Subcutaneous abdominal adipose tissue (tissue), 5 donors: ENCODE measurements around the gene LRRFIP2.
"Not testable (repeated sequence)": the region's sequence is repeated elsewhere in the genome, so short reads cannot be mapped to it uniquely, and the experiment has no call there.

Experiments used
- H3K27ac ChIP-seq: one replicate; pipeline ENCODE4 v1.7.0; 2013; ENCODE audit warnings: low read depth, mild to moderate bottlenecking, inconsistent platforms, low read length, moderate library complexity
- H3K27me3 ChIP-seq, 5 donors: one replicate each; pipeline ENCODE4 v1.7.0; 2013; ENCODE audit warnings: low read length in 5 of 5, inconsistent platforms in 1 of 5; ENCODE audit not compliant: control insufficient read depth in 5 of 5, insufficient read depth in 4 of 5
- H3K36me3 ChIP-seq, 5 donors: one replicate each; pipeline ENCODE4 v1.7.0; 2013; ENCODE audit warnings: low read length in 5 of 5; ENCODE audit not compliant: control insufficient read depth in 5 of 5, insufficient read depth in 5 of 5
- H3K4me1 ChIP-seq, 5 donors: one replicate each; pipeline ENCODE4 v1.7.0; 2013; ENCODE audit warnings: low read length in 5 of 5, mild to moderate bottlenecking in 3 of 5, moderate library complexity in 1 of 5; ENCODE audit not compliant: control insufficient read depth in 5 of 5, insufficient read depth in 5 of 5
- H3K4me3 ChIP-seq, 5 donors: one replicate each; pipeline ENCODE4 v1.7.0; 2013; ENCODE audit warnings: low read length in 5 of 5, low read depth in 1 of 5
- H3K9ac ChIP-seq, 5 donors: one replicate each; pipeline ENCODE4 v1.7.0; 2013; ENCODE audit warnings: low read length in 5 of 5, mild to moderate bottlenecking in 4 of 5, moderate library complexity in 3 of 5
- H3K9me3 ChIP-seq, 5 donors: one replicate each; pipeline ENCODE4 v1.7.0; 2013; ENCODE audit warnings: low read length in 5 of 5; ENCODE audit not compliant: control insufficient read depth in 5 of 5
- donor health status: healthy.
- donor health status: healthy.
- donor health status: healthy.
- donor health status: healthy.
- donor health status: healthy.

The LRRFIP2 gene

GRCh38 chr3:37126856-37127255, 47.5 kb downstream of the LRRFIP2 start:
- no peak overlapping the region for H3K27ac ChIP-seq
- H3K4me3 ChIP-seq: no peak overlapping the region
- H3K9me3 ChIP-seq: no peaks in the 10 kb centered on the region
- H3K36me3 ChIP-seq: peaks cover 0 to 2% (median 0%) of the 10 kb centered on the region in 5 donors
- H3K4me1 ChIP-seq: peaks cover 0 to 11% (median 11%) of the 10 kb centered on the region in 5 donors
- no peaks in the 10 kb centered on the region for H3K27me3 ChIP-seq
- H3K9ac ChIP-seq: no peak overlapping the region

- peaks cover 0 to 4% (median 0%) of the 10 kb centered on the region in 5 donors for H3K4me1 ChIP-seq
- H3K36me3 ChIP-seq: peaks cover 0 to 4% (median 3%) of the 10 kb centered on the region in 5 donors
- H3K27me3 ChIP-seq: no peaks in the 10 kb centered on the region
- no peak overlapping the region for H3K27ac ChIP-seq
- no peaks in the 10 kb centered on the region for H3K9me3 ChIP-seq
- no peak overlapping the region for H3K9ac ChIP-seq
- H3K4me3 ChIP-seq: no peak overlapping the region
Observed at GRCh38 chr3:37125195-37126073, 48.9 kb downstream of the LRRFIP2 start.

- H3K4me1 ChIP-seq: peaks cover 0 to 4% (median 0%) of the 10 kb centered on the region in 5 donors
Observed at GRCh38 chr3:37124435-37124834, 49.9 kb downstream of the LRRFIP2 start.

GRCh38 chr3:37123292-37123691, 51.1 kb downstream of the LRRFIP2 start:
- H3K4me3 ChIP-seq: no peak overlapping the region
- H3K4me1 ChIP-seq: peaks cover 0 to 4% (median 0%) of the 10 kb centered on the region in 5 donors
- H3K9ac ChIP-seq: no peak overlapping the region
- no peak overlapping the region for H3K27ac ChIP-seq
- H3K36me3 ChIP-seq: peaks cover 0 to 4% (median 3%) of the 10 kb centered on the region in 5 donors
- H3K9me3 ChIP-seq: no peaks in the 10 kb centered on the region
- H3K27me3 ChIP-seq: no peaks in the 10 kb centered on the region

More at GRCh38 chr3:37124435-37124834, 49.9 kb downstream of the LRRFIP2 start:
- H3K27ac ChIP-seq: no peak overlapping the region
- H3K36me3 ChIP-seq: peaks cover 0 to 4% (median 3%) of the 10 kb centered on the region in 5 donors
- H3K9me3 ChIP-seq: no peaks in the 10 kb centered on the region
- no peaks in the 10 kb centered on the region for H3K27me3 ChIP-seq
- H3K9ac ChIP-seq: no peak overlapping the region
- H3K4me3 ChIP-seq: no peak overlapping the region

- H3K27ac ChIP-seq, H3K36me3 ChIP-seq, H3K9me3 ChIP-seq, H3K9ac ChIP-seq, H3K27me3 ChIP-seq, H3K4me3 ChIP-seq, H3K4me1 ChIP-seq: not testable (repeated sequence)
Observed at GRCh38 chr3:37122069-37122468, 52.3 kb downstream of the LRRFIP2 start.

- Histone ChIP-seq H3K27me3 (no peaks in the 10 kb centered on the region), H3K36me3 (peaks cover 0 to 10% (median 4%) of the 10 kb centered on the region in 5 donors)
Observed at GRCh38 chr3:37118163-37118562, 56.2 kb downstream of the LRRFIP2 start.

GRCh38 chr3:37117548-37117947, 56.8 kb downstream of the LRRFIP2 start:
- H3K9ac ChIP-seq: no peak overlapping the region
- peaks cover 0 to 10% (median 4%) of the 10 kb centered on the region in 5 donors for H3K36me3 ChIP-seq
- H3K9me3 ChIP-seq: no peaks in the 10 kb centered on the region
- no peak overlapping the region for H3K27ac ChIP-seq
- H3K27me3 ChIP-seq: no peaks in the 10 kb centered on the region
- no peaks in the 10 kb centered on the region for H3K4me1 ChIP-seq
- no peak overlapping the region for H3K4me3 ChIP-seq

More at GRCh38 chr3:37118163-37118562, 56.2 kb downstream of the LRRFIP2 start:
- Histone ChIP-seq H3K4me3 (no peak overlapping the region), H3K9ac (no peak overlapping the region), H3K27ac (no peak overlapping the region), H3K9me3 (no peaks in the 10 kb centered on the region), H3K4me1 (no peaks in the 10 kb centered on the region)

- Histone ChIP-seq H3K9me3 (no peaks in the 10 kb centered on the region), H3K4me1 (no peaks in the 10 kb centered on the region), H3K36me3 (peaks cover 0 to 10% (median 4%) of the 10 kb centered on the region in 5 donors), H3K9ac (no peak overlapping the region), H3K27ac (no peak overlapping the region), H3K27me3 (no peaks in the 10 kb centered on the region), H3K4me3 (no peak overlapping the region)
Observed at GRCh38 chr3:37116998-37117397, 57.4 kb downstream of the LRRFIP2 start.

GRCh38 chr3:37115446-37115845, 58.9 kb downstream of the LRRFIP2 start:
- Histone ChIP-seq H3K4me1 (peaks cover 0 to 4% (median 0%) of the 10 kb centered on the region in 5 donors), H3K9me3 (no peaks in the 10 kb centered on the region), H3K27ac (no peak overlapping the region)

More at GRCh38 chr3:37115446-37115845, 58.9 kb downstream of the LRRFIP2 start:
- H3K4me3 ChIP-seq: no peak overlapping the region
- H3K9ac ChIP-seq: no peak overlapping the region
- H3K36me3 ChIP-seq: peaks cover 0 to 7% (median 0%) of the 10 kb centered on the region in 5 donors
- no peaks in the 10 kb centered on the region for H3K27me3 ChIP-seq
